Stimulated activated effector memory CD8-positive, alpha-beta T cell treated with anti-CD3 and anti-CD28 coated beads, Interleukin-12 subunit alpha, Interleukin-12 subunit beta, amount 100 ng/mL, for 72 hours (primary cell): Measurements from ENCODE around the gene TMC4.
"Not testable (repeated sequence)": the region's sequence is repeated elsewhere in the genome, so short reads cannot be mapped to it uniquely, and the experiment has no call there.

Experiments
- ATAC-seq: fragments of 150-1000 bp; cut with Tn5 transposase; 2 replicates; pipeline ENCODE4 v1.10.0; 2021
- DNase-seq, 2 donors: peaks; one replicate each; pipeline ENCODE4 v3.0.0; 2021 to 2022; ENCODE audit warnings: low spot score in 2 of 2
- H3K27ac Mint-ChIP-seq: one replicate; pipeline ENCODE4 v1.8.0; 2022; ENCODE audit warnings: mild to moderate bottlenecking, mixed read lengths
- H3K36me3 Mint-ChIP-seq: one replicate; pipeline ENCODE4 v1.8.0; 2022; ENCODE audit warnings: mild to moderate bottlenecking, mixed read lengths
- H3K4me1 Mint-ChIP-seq: one replicate; pipeline ENCODE4 v1.8.0; 2022; ENCODE audit warnings: mixed read lengths
- H3K4me3 Mint-ChIP-seq: one replicate; pipeline ENCODE4 v1.8.0; 2022; ENCODE audit warnings: mild to moderate bottlenecking, mixed read lengths
- H3K9me3 Mint-ChIP-seq: one replicate; pipeline ENCODE4 v1.8.0; 2022; ENCODE audit warnings: mixed read lengths

The TMC4 gene

GRCh38 chr19:54173951-54174834 lies 1.2 kb upstream of the TMC4 start:
- no peak for DNase-seq
- Mint-ChIP-seq H3K4me1 (peaks cover 5% of the 10 kb centered on the region), H3K4me3 (no peak overlapping the region), H3K27ac (peak overlapping the region; percentile 63), H3K36me3 (peaks cover 50% of the 10 kb centered on the region), H3K9me3 (no peaks in the 10 kb centered on the region)
- no peak for ATAC-seq

GRCh38 chr19:54173359-54173699 lies 369 bp upstream of the TMC4 start:
- DNase-seq (no peak), ATAC-seq (no peak)
- H3K4me3 Mint-ChIP-seq: no peak overlapping the region
- peaks cover 7% of the 10 kb centered on the region for H3K4me1 Mint-ChIP-seq
- no peaks in the 10 kb centered on the region for H3K9me3 Mint-ChIP-seq
- peaks cover 42% of the 10 kb centered on the region for H3K36me3 Mint-ChIP-seq
- H3K27ac Mint-ChIP-seq: no peak overlapping the region

GRCh38 chr19:54171736-54172431 lies 1.1 kb downstream of the TMC4 start:
- Mint-ChIP-seq H3K27ac (peak overlapping the region; percentile 27), H3K36me3 (peaks cover 30% of the 10 kb centered on the region), H3K4me1 (peaks cover 11% of the 10 kb centered on the region)
- DNase-seq, ATAC-seq, H3K4me3 Mint-ChIP-seq, H3K9me3 Mint-ChIP-seq: not testable (repeated sequence)

- Mint-ChIP-seq H3K4me1 (peaks cover 21% of the 10 kb centered on the region), H3K27ac (peak overlapping the region; percentile 48), H3K9me3 (no peaks in the 10 kb centered on the region), H3K36me3 (peaks cover 12% of the 10 kb centered on the region), H3K4me3 (no peak overlapping the region)
- DNase-seq (no peak), ATAC-seq (no peak)
Measured at GRCh38 chr19:54169149-54169740, 3.7 kb downstream of the TMC4 start.

- peak overlapping the region; percentile 19 for H3K4me3 Mint-ChIP-seq
- peak; percentile 89 for ATAC-seq
- peaks cover 12% of the 10 kb centered on the region for H3K36me3 Mint-ChIP-seq
- peak; percentile 95 for DNase-seq
- peaks cover 26% of the 10 kb centered on the region for H3K4me1 Mint-ChIP-seq
- no peaks in the 10 kb centered on the region for H3K9me3 Mint-ChIP-seq
- H3K27ac Mint-ChIP-seq: no peak overlapping the region
Measured at GRCh38 chr19:54168174-54168917, 4.6 kb downstream of the TMC4 start.

GRCh38 chr19:54165222-54165621 lies 7.7 kb downstream of the TMC4 start:
- peaks cover 51% of the 10 kb centered on the region for H3K4me1 Mint-ChIP-seq
- H3K9me3 Mint-ChIP-seq: no peaks in the 10 kb centered on the region
- H3K36me3 Mint-ChIP-seq: peaks cover 7% of the 10 kb centered on the region
- no peak overlapping the region for H3K27ac Mint-ChIP-seq
- ATAC-seq (no peak), DNase-seq (no peak)
- peak overlapping the region; percentile 91 for H3K4me3 Mint-ChIP-seq

GRCh38 chr19:54164369-54165068 lies 8.4 kb downstream of the TMC4 start:
- Mint-ChIP-seq H3K27ac (peak overlapping the region; percentile 63), H3K4me1 (peaks cover 56% of the 10 kb centered on the region), H3K4me3 (peak overlapping the region; percentile 91), H3K36me3 (peaks cover 8% of the 10 kb centered on the region), H3K9me3 (no peaks in the 10 kb centered on the region)
- ATAC-seq (peak; percentile 9), DNase-seq (peak; percentile 72 to 77)

GRCh38 chr19:54162884-54163283 lies 10.1 kb downstream of the TMC4 start:
- DNase-seq (no peak), ATAC-seq (no peak)
- H3K36me3 Mint-ChIP-seq: peaks cover 24% of the 10 kb centered on the region
- H3K4me1 Mint-ChIP-seq: peaks cover 64% of the 10 kb centered on the region
- no peaks in the 10 kb centered on the region for H3K9me3 Mint-ChIP-seq
- H3K27ac Mint-ChIP-seq: peak overlapping the region; percentile 61
- peak overlapping the region; percentile 91 for H3K4me3 Mint-ChIP-seq

- peak; percentile 19 for ATAC-seq
- Mint-ChIP-seq H3K27ac (peak overlapping the region; percentile 61), H3K4me3 (peak overlapping the region; percentile 91), H3K4me1 (peaks cover 63% of the 10 kb centered on the region), H3K36me3 (peaks cover 30% of the 10 kb centered on the region), H3K9me3 (no peaks in the 10 kb centered on the region)
- peak; percentile 63 to 86 for DNase-seq
Measured at GRCh38 chr19:54162241-54162805, 10.6 kb downstream of the TMC4 start.

GRCh38 chr19:54160854-54161253 lies 12.1 kb downstream of the TMC4 start:
- DNase-seq (no peak), ATAC-seq (no peak)
- Mint-ChIP-seq H3K36me3 (peaks cover 45% of the 10 kb centered on the region), H3K4me3 (peak overlapping the region; percentile 91), H3K27ac (peak overlapping the region; percentile 93), H3K9me3 (no peaks in the 10 kb centered on the region), H3K4me1 (peaks cover 69% of the 10 kb centered on the region)

GRCh38 chr19:54160182-54160811 lies 12.7 kb downstream of the TMC4 start:
- ATAC-seq (no peak), DNase-seq (no peak)
- no peaks in the 10 kb centered on the region for H3K9me3 Mint-ChIP-seq
- H3K4me1 Mint-ChIP-seq: peaks cover 69% of the 10 kb centered on the region
- peaks cover 50% of the 10 kb centered on the region for H3K36me3 Mint-ChIP-seq
- H3K4me3 Mint-ChIP-seq: peak overlapping the region; percentile 91
- H3K27ac Mint-ChIP-seq: peak overlapping the region; percentile 93

GRCh38 chr19:54159352-54160181 lies 13.4 kb downstream of the TMC4 start, which contains the start of gene LENG1:
TSS of gene LENG1 (minus strand) at chr19:54159721. CDS start at chr19:54159695, 26 bp downstream.
- H3K9me3 Mint-ChIP-seq: no peaks in the 10 kb centered on the region
- H3K27ac Mint-ChIP-seq: peak within 1 kb of the TSS; percentile 93
- ATAC-seq (peak; percentile 95), DNase-seq (peak; percentile 85 to 97)
- peak within 1 kb of the TSS; percentile 91 for H3K4me3 Mint-ChIP-seq
- H3K36me3 Mint-ChIP-seq: peaks cover 58% of the 10 kb centered on the region
- peaks cover 68% of the 10 kb centered on the region for H3K4me1 Mint-ChIP-seq

- H3K4me1 Mint-ChIP-seq: peaks cover 68% of the 10 kb centered on the region
- ATAC-seq (no peak), DNase-seq (peak in 1 of 2 donors; percentile 68)
- peaks cover 64% of the 10 kb centered on the region for H3K36me3 Mint-ChIP-seq
- peak overlapping the region; percentile 93 for H3K27ac Mint-ChIP-seq
- no peaks in the 10 kb centered on the region for H3K9me3 Mint-ChIP-seq
- H3K4me3 Mint-ChIP-seq: peak overlapping the region; percentile 91
Measured at GRCh38 chr19:54158812-54159351, 14.1 kb downstream of the TMC4 start.
